Stimulated activated CD4-positive, alpha-beta T cell treated with anti-CD3 and anti-CD28 coated beads, Interleukin-12 subunit alpha, Interleukin-12 subunit beta, amount 100 ng/mL, for 48 hours (primary cell): Measurements from ENCODE around the gene ZNF474.

Experiments
- DNase-seq, 3 donors: peaks; one replicate each; pipeline ENCODE4 v3.0.0-alpha.2; 2020; ENCODE audit warnings: low read depth in 2 of 3, low spot score in 1 of 3

Gene ZNF474

DNA sequence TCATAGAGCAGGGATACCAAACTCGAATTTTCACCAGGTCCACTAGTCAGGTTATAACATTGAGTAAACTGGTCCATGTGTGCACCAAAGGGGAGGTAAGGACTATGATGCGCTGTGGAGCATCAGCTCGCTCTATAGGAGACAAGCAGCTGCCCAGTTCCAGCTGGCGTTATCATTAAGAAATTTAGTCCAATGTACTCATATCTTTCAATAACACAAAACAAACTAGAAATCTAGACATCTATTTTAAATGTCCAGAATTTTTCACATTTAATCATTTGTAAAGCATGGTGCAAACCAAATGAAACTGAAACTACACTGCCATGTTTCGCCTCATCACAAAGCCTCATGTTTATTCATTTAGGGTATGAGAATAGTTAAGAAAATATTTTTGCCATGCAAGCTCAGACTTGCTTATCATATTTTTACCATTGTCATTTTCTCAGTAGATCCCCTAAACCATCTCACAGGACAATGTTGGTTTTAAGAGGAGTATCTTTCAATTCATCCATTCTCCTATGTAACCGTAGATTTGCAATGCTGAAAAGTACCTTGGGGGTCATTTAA lies 50.9 kb downstream of the ZNF474 start:
- no peak for DNase-seq

DNA sequence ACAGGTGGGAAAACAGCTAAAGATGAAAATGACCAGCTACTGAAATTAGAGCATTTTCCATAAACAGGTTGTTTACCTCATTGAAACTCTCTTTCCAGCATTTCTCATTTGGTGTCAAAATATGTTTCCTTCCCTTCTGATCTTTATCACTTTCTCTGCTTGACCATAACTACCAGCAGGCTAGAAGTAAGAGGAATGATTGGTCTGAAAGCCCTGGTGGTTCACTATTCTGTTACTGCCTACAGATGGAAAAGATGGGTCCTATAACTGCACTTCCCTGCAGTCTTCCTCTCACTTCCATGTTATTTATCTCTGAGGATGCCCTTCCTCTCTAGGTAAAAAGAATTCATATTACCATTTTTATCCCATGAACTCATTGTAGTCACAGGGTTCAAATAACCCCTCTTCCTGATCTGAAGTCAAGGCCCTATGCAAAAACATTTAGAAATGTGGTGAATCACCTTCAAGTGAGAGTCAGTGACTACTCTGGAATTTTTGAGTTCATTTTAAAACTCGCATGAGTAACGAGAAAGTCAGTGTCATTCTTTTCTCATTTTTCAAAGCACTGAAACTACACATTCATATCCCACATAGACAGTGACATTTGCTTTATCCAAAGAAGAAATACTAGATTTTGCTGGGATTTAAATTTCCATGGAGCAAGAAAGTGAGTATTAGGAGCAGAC lies 51.7 kb downstream of the ZNF474 start:
- DNase-seq, result no peak

DNA sequence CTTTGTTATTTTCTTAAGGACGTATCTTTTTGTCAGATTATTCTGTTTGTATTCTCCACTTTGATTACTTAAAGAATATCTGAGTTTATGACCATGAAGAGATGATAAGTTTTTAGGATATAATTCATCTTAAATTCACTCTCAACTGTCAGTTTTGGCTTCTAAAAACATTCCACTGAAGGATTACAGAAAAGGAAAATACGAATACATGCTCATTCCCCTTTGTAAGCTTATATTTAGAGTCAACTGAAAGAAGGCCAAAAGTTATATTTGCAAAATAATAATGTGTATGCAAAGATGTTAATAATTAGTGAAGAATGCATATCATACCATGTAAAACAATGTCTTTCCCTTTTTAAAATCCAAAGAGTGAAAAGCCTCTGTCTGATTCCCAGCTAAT lies 52.5 kb downstream of the ZNF474 start:
- DNase-seq, result no peak

GRCh38 chr5:122182491-122182921 lies 53.2 kb downstream of the ZNF474 start:
- no peak for DNase-seq

DNA sequence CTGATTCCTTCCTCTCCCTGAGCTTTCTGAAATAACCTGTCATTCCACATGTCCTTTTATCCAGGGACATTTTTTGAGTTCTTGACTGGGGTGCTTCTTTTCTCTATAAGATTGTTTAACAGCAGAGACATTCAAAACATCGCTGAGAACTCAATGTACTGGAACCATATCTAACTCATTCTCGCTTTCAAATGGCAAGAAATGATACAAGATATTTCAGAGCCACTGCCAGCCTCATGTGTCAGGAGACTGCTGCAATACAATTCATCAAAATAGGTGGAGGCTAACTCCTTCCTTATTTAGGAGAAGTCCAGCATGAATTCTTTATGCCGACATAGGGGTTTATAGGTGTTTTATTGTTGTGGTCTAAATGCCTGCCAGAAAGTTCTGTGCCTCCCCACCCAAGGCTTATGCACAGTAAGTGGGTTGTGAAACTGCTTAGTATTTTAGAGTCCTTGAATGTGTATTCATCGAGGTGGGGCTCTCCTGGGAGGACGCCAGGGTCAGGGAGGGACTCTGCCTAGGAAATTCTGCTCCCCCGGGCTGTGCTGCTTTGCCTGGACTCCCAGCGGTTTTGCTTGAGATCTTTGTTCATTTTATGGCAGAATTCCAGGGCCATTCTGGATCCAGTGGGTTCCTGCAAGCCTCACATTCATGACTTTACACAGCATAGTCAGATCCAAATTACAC lies 53.9 kb downstream of the ZNF474 start:
- no peak for DNase-seq

- no peak for DNase-seq
These were observed 54.4 kb downstream of the ZNF474 start for GRCh38 chr5:122183788-122184170.

GRCh38 chr5:122184676-122185255 lies 55.4 kb downstream of the ZNF474 start:
- no peak for DNase-seq

DNA sequence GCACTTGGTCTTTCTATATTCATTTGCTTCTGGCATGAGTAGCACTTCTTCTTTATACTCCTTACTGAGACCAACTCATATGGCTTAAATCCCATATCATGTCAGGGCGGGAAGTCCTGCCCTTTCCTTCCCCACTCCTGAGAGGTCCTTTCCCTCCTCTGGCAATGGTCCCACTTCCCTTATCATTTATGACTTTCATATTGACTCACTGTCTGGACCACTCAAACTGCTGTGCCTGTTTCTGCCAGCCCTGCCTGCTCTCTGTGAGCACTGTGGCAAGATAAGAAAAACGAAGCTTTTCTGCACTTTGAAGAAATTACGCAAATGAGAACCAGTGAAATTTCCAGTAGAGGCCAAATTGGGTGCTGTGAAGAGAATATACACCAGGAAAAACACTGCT lies 58.1 kb downstream of the ZNF474 start:
- no peak for DNase-seq

DNA sequence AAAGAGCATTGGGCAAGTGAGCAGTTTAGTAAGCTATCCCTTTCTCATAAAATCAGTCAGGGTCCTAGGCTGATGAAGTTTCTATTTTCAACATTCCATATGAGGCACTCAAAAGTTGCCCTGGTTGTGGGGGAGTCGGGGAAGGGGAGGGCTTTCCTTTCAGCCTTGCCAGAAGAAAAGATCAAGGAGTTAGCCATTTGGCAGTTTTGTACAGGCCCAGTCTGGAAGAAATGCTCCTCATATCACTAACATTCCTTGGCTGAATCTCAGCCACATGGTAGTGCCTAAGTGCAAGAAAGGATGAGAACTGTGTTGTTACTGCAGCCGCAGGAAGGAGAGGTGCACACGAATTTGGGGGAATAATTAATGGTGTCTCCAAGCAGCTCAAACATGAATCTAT lies 60.8 kb downstream of the ZNF474 start:
- no peak for DNase-seq

GRCh38 chr5:122192497-122193496 lies 63.5 kb downstream of the ZNF474 start:
- peak in 1 of 3 donors; percentile 30 for DNase-seq

GRCh38 chr5:122195802-122196394 lies 66.6 kb downstream of the ZNF474 start:
- DNase-seq, result no peak

DNA sequence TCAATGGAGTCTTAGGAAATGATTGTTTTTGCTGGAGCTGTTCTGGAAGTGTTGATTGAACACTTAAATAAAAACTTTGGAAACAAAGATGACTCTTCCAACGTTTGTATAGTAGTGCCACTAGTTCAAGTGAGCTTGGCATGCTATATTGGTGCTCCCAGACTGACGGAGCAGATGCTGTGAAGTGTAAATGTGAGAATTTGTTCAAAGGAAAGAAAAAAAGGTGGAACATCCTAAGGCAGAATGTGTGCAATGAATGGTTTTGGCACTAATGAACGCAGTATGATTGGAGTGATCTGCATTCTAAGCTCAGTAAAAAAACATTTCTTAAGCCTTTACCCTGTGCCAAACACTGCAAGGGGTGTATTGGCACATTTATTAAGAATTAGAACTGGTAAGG lies 69.8 kb downstream of the ZNF474 start:
- no peak for DNase-seq

DNA sequence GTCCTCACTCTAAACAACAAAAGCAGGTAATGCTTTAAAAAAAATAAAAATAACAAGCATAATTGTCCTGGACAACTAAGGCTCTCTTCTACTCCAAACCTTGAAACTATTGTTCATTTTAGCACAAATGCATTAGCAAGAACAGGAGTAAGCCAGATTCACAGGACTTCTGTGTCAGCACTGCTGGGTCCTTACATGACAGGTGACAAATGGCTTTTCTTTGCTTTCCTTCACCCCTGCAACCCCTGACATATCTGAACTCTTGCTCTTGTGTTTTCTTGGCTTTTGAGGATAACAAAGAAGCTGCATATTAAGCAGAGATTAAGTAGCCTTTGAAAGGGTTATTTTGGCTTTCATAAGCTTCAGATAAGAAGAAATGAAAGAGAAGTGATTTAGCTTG lies 71.1 kb downstream of the ZNF474 start:
- no peak for DNase-seq

GRCh38 chr5:122200865-122201264 lies 71.5 kb downstream of the ZNF474 start:
- no peak for DNase-seq

DNA sequence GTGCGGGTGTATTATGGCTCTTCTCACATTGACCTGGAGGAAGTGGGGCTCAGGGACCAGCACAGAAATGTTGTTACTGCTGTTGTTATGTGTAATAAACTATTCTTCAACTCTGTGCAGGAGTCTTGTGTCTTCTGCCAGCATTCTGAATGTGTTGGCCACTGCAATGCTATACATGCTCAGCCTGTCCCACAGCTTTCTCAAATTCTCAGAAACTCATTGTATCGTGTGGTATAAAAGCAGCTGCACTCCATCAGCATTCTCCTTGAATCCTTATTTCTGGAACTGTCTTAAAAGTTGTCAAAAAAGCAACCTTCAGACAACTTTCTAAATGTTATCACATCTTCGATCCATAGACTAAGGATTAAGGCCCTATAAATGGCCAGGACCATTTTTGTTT lies 72.0 kb downstream of the ZNF474 start:
- no peak for DNase-seq

GRCh38 chr5:122202952-122203351 lies 73.6 kb downstream of the ZNF474 start:
- no peak for DNase-seq
